Tibial nerve (tissue), 4 donors: ENCODE measurements around the gene UACA. TPM values are rescaled to one million over a fixed set of nuclear protein-coding genes. Genes with fewer than 3 reads are reported as not detected.
"Not testable (repeated sequence)": the region's sequence is repeated elsewhere in the genome, so short reads cannot be mapped to it uniquely, and the experiment has no call there.

Source experiments
- DNase-seq, 2 donors: peaks; one replicate each; pipeline ENCODE4 v3.0.0-alpha.2; 2019; ENCODE audit warnings: low spot score in 2 of 2
- H3K27ac ChIP-seq, 4 donors: fragments of 200-600 bp; sonication (generic) in 3 of 4; one replicate each; pipeline ENCODE4 v1.5.1; 2017 to 2019; ENCODE audit warnings: mild to moderate bottlenecking in 1 of 4
- H3K27me3 ChIP-seq, 2 donors: fragments of 200-600 bp; sonication (generic) in 1 of 2; one replicate each; pipeline versions ENCODE4 v1.5.1 to v1.6.0; 2017 to 2019
- H3K36me3 ChIP-seq, 3 donors: fragments of 200-600 bp; sonication (generic); one replicate each; pipeline ENCODE4 v1.5.1; 2018 to 2019
- H3K4me1 ChIP-seq, 4 donors: fragments of 200-600 bp; sonication (generic) in 3 of 4; one replicate each; pipeline ENCODE4 v1.5.1; 2017 to 2019
- H3K4me3 ChIP-seq, 4 donors: fragments of 200-600 bp; sonication (generic) in 3 of 4; one replicate each; pipeline ENCODE4 v1.5.1; 2017 to 2019; ENCODE audit warnings: mild to moderate bottlenecking in 1 of 4, moderate library complexity in 1 of 4
- H3K9me3 ChIP-seq, 4 donors: fragments of 200-600 bp; sonication (generic) in 3 of 4; one replicate each; pipeline ENCODE4 v1.5.1; 2017 to 2019
- EP300 ChIP-seq, 2 donors: sonication (generic); formaldehyde crosslinking; IDR thresholded peaks; one replicate each; pipeline ENCODE4 v1.6.1; 2017; ENCODE audit warnings: antibody characterized with exemption in 2 of 2, mild to moderate bottlenecking in 1 of 2
- POLR2A ChIP-seq, 2 donors: fragments of 450-650 bp; IDR thresholded peaks; one replicate each; pipeline ENCODE4 v1.6.1; 2017; ENCODE audit warnings: antibody characterized with exemption in 2 of 2, mild to moderate bottlenecking in 2 of 2, moderate library complexity in 2 of 2
- WGBS, 2 donors: methylation state at CpG; one replicate each; pipeline ENCODE4 v1.1.5; 2018; 5-methylcytosine and 5-hydroxymethylcytosine counted together
- total RNA-seq, 4 donors: library from RNA; depleted of rRNA; stranded (reverse); fragments of >200 nt; gene quantifications; one replicate each; pipeline ENCODE4 v1.1.0, GENCODE V29; 2016
- TF ChIP-seq, protein P1 (sequence below), 5 experiments: fragments of 200-600 bp in 3 of 5; fragments of 450-650 bp in 2 of 5; sonication (generic) in 3 of 5; IDR thresholded peaks; one replicate each; pipeline ENCODE4 v1.5.1; 2016 to 2019; ENCODE audit warnings: antibody characterized with exemption in 5 of 5, mild to moderate bottlenecking in 3 of 5, moderate library complexity in 2 of 5

The UACA gene
- total RNA-seq, 4 donors from 2014 or later, result 107 to 210 (median 168) TPM

GRCh38 chr15:70664494-70664893, 98.9 kb downstream of the UACA start:
- Histone ChIP-seq H3K9me3 (no peaks in the 10 kb centered on the region), H3K27ac (no peak overlapping the region), H3K4me1 (peaks cover 0 to 34% (median 0%) of the 10 kb centered on the region in 4 donors), H3K36me3 (peaks cover 0 to 57% (median 0%) of the 10 kb centered on the region in 3 donors), H3K4me3 (no peak overlapping the region), H3K27me3 (no peaks in the 10 kb centered on the region)
- no peak for DNase-seq
- 77 to 87% methylated on average over 4 of the region's 4 CpGs for WGBS, 2 donors
- TF ChIP-seq, protein P1, sequence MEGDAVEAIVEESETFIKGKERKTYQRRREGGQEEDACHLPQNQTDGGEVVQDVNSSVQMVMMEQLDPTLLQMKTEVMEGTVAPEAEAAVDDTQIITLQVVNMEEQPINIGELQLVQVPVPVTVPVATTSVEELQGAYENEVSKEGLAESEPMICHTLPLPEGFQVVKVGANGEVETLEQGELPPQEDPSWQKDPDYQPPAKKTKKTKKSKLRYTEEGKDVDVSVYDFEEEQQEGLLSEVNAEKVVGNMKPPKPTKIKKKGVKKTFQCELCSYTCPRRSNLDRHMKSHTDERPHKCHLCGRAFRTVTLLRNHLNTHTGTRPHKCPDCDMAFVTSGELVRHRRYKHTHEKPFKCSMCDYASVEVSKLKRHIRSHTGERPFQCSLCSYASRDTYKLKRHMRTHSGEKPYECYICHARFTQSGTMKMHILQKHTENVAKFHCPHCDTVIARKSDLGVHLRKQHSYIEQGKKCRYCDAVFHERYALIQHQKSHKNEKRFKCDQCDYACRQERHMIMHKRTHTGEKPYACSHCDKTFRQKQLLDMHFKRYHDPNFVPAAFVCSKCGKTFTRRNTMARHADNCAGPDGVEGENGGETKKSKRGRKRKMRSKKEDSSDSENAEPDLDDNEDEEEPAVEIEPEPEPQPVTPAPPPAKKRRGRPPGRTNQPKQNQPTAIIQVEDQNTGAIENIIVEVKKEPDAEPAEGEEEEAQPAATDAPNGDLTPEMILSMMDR (IDR thresholded peaks at IDR 0.05), result no peak
- TF ChIP-seq EP300 (IDR thresholded peaks at IDR 0.05), result no peak
- TF ChIP-seq POLR2A (IDR thresholded peaks at IDR 0.05), result no peak

GRCh38 chr15:70663069-70663468, 100.3 kb downstream of the UACA start:
- Histone ChIP-seq H3K36me3 (peaks cover 0 to 50% (median 0%) of the 10 kb centered on the region in 3 donors), H3K4me1 (peaks cover 0 to 31% (median 0%) of the 10 kb centered on the region in 4 donors)
- not testable (repeated sequence) for H3K4me3 ChIP-seq, DNase-seq, H3K9me3 ChIP-seq, H3K27ac ChIP-seq, H3K27me3 ChIP-seq
- 87 to 93% methylated on average over 3 of the region's 3 CpGs for WGBS, 2 donors

DNA sequence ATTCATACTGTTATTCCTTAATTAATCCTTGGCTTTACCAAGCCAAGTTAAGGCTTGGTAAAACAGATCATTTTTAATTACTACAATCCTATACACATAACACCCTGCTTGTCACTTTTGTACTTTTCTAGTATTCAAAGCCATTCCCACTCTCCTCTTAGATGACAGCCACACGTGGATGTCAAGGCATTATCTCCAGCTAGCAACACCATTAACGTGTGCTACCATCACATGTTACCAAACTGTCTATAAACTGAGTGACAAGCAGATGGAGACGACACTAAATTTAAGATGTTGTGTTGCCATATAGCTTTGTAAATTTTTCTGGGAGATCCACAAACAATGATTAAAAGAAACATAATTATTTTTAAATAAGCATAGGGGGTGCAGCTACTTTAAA, 103.7 kb downstream of the UACA start:
- H3K27me3 ChIP-seq, result no peaks in the 10 kb centered on the region
- no peaks in the 10 kb centered on the region for H3K9me3 ChIP-seq
- no peak overlapping the region for H3K27ac ChIP-seq
- H3K4me1 ChIP-seq, result peaks cover 0 to 9% (median 0%) of the 10 kb centered on the region in 4 donors
- DNase-seq, result no peak
- peaks cover 0 to 62% (median 0%) of the 10 kb centered on the region in 3 donors for H3K36me3 ChIP-seq
- H3K4me3 ChIP-seq, result no peak overlapping the region
- WGBS, 2 donors, result 84 to 91% methylated on average over 3 of the region's 3 CpGs
- TF ChIP-seq POLR2A (IDR thresholded peaks at IDR 0.05), result no peak

- Histone ChIP-seq H3K27me3 (no peaks in the 10 kb centered on the region), H3K9me3 (no peaks in the 10 kb centered on the region), H3K36me3 (peaks cover 0 to 61% (median 0%) of the 10 kb centered on the region in 3 donors), H3K4me3 (no peak overlapping the region), H3K4me1 (peaks cover 0 to 9% (median 0%) of the 10 kb centered on the region in 4 donors), H3K27ac (no peak overlapping the region)
- TF ChIP-seq EP300 (IDR thresholded peaks at IDR 0.05) (no peak), POLR2A (IDR thresholded peaks at IDR 0.05) (no peak)
- TF ChIP-seq, protein P1 (IDR thresholded peaks at IDR 0.05), result no peak
- WGBS, 2 donors, result 91% methylated on average over 3 of the region's 3 CpGs
- no peak for DNase-seq
These were observed 104.7 kb downstream of the UACA start for GRCh38 chr15:70658641-70659040.

- Histone ChIP-seq H3K9me3 (no peaks in the 10 kb centered on the region), H3K27ac (no peak overlapping the region), H3K36me3 (peaks cover 0 to 62% (median 0%) of the 10 kb centered on the region in 3 donors), H3K4me1 (no peaks in the 10 kb centered on the region), H3K4me3 (no peak overlapping the region), H3K27me3 (no peaks in the 10 kb centered on the region)
- no peak for DNase-seq
- 88 to 94% methylated on average over 4 of the region's 4 CpGs for WGBS, 2 donors
- TF ChIP-seq, protein P1 (IDR thresholded peaks at IDR 0.05), result no peak
- TF ChIP-seq EP300 (IDR thresholded peaks at IDR 0.05) (no peak), POLR2A (IDR thresholded peaks at IDR 0.05) (no peak)
These were observed 109.9 kb downstream of the UACA start for GRCh38 chr15:70653426-70653825.

DNA sequence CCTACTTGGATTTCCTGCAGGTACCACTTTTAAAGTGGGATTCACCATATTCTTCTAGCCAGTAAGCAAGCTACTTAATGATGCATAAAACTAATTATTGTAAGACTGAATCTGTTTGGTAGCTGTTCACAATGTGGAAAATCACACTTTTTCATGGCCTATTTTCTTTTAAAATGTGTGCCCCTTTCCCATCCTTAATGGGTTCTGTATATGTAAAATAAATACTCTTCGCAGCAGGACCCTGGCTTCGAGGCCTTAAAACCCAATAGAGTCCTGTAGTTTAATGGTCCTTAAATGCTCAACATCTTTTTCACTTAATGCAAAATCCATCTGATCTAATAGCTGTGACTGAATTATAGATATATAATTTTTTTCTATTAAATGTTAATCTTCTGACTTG, 111.0 kb downstream of the UACA start:
- Histone ChIP-seq H3K9me3 (no peaks in the 10 kb centered on the region), H3K4me1 (peaks cover 0 to 4% (median 0%) of the 10 kb centered on the region in 4 donors), H3K36me3 (peaks cover 0 to 51% (median 0%) of the 10 kb centered on the region in 3 donors), H3K4me3 (no peak overlapping the region), H3K27me3 (no peaks in the 10 kb centered on the region), H3K27ac (no peak overlapping the region)
- 87 to 95% methylated on average over 2 of the region's 2 CpGs for WGBS, 2 donors
- no peak for DNase-seq
- TF ChIP-seq, protein P1 (IDR thresholded peaks at IDR 0.05), result no peak
